ENCODE results near the gene DDX18. TPM values are rescaled to one million over a fixed set of nuclear protein-coding genes. Genes with fewer than 3 reads are reported as not detected.

Gene DDX18
- total RNA-seq, 4 donors from 2014 or later = 32.6 to 70.1 (median 42.9) TPM

GRCh38 chr2:117820444-117820843, 6.0 kb downstream of the DDX18 start:
- no peak for TF ChIP-seq CTCF (IDR thresholded peaks at IDR 0.05; ENCODE audit: low read depth)

DNA sequence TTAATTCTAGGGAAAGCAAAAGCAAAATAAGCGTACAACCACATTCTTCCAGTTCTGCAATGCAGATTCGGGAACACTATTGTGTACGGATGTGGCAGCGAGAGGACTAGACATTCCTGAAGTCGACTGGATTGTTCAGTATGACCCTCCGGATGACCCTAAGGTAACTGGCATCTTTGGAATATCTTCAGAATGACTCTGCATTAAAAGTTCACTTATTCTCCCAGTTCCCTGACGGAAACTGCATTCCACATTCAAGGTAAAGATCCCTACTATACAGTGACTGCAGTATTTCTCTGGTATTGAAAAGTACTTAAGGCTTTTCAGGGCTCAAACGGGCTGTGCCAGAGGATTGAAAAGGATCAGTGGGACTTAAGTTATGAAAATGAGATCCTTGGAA, 10.9 kb downstream of the DDX18 start:
- no peak for TF ChIP-seq CTCF (IDR thresholded peaks at IDR 0.05; ENCODE audit: low read depth)

- TF ChIP-seq CTCF (IDR thresholded peaks at IDR 0.05; ENCODE audit: low read depth) = no peak
Observed at GRCh38 chr2:117828870-117829269, 14.4 kb downstream of the DDX18 start.

- TF ChIP-seq CTCF (IDR thresholded peaks at IDR 0.05; ENCODE audit: low read depth) = no peak
Observed at GRCh38 chr2:117832332-117832731, 17.8 kb downstream of the DDX18 start.

- no peak for TF ChIP-seq CTCF (IDR thresholded peaks at IDR 0.05; ENCODE audit: low read depth)
Observed at GRCh38 chr2:117832905-117833613, 18.6 kb downstream of the DDX18 start.

DNA sequence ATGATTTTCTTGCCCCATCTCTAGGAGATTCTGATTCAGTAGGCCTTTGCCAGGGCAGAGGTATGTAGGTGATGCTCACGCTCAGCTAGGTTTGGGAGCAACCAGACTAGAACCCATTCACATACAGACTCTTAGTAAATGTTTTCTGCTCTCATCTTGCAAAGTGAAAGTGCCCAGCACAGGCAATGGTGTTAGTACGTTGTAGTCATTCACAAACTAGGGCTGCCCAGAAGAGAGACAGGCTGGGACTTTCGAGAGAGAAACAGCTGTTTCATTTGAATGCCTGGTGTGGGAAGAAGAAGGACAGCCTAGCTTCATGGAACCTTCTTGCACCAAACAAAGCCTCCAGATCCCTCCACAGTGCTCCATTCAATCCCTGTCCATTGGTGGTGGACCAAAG, 19.4 kb downstream of the DDX18 start:
- TF ChIP-seq CTCF (IDR thresholded peaks at IDR 0.05; ENCODE audit: low read depth) = no peak

DNA sequence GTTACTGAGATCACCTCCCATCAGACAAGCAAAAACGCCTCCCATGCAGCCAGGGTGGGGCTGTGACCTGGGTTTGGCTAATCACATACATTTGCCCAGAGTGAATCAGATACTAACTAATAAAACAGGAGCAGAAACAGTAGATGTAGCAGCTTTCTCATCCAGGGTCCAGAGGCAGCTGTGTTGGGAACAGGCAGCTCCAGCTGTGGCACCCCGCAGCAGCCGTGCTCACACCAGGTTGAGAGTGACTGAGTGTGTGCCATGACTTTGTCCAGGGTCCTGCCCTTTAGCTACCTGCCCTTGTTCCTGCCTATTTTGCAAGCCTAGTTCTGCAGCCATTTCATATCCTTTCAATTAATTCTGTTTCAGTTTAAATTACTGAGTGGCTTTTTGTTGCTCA, 20.5 kb downstream of the DDX18 start:
- no peak for TF ChIP-seq CTCF (IDR thresholded peaks at IDR 0.05; ENCODE audit: low read depth)
